ENCODE results near the gene KRT86. TPM values are rescaled to one million over a fixed set of nuclear protein-coding genes. Genes with fewer than 3 reads are reported as not detected.
"Not testable (repeated sequence)": the region's sequence is repeated elsewhere in the genome, so short reads cannot be mapped to it uniquely, and the experiment has no call there.

Gene KRT86
- total RNA-seq, 4 donors from 2014 or later = 1.0 to 289 (median 37.0) TPM

DNA sequence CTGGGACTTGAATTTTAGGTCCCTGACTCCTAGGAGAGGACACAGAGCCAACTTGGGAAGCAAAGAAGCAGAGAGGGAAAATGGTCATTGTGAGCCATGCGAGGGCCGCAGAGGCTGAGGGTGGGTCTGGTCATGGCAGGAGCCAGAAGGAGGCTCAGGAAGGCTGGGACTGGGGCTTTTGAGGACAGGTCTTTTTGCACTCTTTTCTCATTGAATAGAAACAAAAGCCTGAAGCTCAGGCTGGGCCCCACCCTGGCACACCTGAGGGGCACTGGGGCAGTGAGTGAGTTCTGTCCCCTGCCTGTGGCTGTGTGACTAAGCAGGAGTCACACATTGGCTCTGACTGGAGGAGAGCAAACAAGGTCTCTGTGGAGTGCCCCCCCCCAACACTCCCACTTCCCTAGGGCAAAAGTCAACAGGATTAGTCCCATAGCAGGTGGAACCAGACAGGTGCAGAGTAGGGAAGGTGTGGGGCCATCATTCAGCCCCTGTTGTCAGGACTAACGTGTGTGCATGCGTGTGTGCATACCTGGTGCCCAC lies 38.6 kb upstream of the KRT86 start:
- peaks cover 28% of the 10 kb centered on the region for H3K27me3 ChIP-seq
- H3K4me1 ChIP-seq = peaks cover 32% of the 10 kb centered on the region
- H3K9me3 ChIP-seq = no peaks in the 10 kb centered on the region
- peak in 1 of 2 donors; percentile 50 for DNase-seq (ENCODE audit: low spot score in 2 of 2)
- H3K4me3 ChIP-seq = peak overlapping the region; percentile 38
- 91% methylated on average over 4 of the region's 4 CpGs for WGBS
- H3K27ac ChIP-seq = no peak overlapping the region
- no peaks in the 10 kb centered on the region for H3K36me3 ChIP-seq
- TF ChIP-seq, protein P1, sequence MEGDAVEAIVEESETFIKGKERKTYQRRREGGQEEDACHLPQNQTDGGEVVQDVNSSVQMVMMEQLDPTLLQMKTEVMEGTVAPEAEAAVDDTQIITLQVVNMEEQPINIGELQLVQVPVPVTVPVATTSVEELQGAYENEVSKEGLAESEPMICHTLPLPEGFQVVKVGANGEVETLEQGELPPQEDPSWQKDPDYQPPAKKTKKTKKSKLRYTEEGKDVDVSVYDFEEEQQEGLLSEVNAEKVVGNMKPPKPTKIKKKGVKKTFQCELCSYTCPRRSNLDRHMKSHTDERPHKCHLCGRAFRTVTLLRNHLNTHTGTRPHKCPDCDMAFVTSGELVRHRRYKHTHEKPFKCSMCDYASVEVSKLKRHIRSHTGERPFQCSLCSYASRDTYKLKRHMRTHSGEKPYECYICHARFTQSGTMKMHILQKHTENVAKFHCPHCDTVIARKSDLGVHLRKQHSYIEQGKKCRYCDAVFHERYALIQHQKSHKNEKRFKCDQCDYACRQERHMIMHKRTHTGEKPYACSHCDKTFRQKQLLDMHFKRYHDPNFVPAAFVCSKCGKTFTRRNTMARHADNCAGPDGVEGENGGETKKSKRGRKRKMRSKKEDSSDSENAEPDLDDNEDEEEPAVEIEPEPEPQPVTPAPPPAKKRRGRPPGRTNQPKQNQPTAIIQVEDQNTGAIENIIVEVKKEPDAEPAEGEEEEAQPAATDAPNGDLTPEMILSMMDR (IDR thresholded peaks at IDR 0.05) = no peak
- TF ChIP-seq EP300 (IDR thresholded peaks at IDR 0.05) (no peak), POLR2A (IDR thresholded peaks at IDR 0.05) (no peak), POLR2AphosphoS5 (IDR thresholded peaks at IDR 0.05) (no peak)

DNA sequence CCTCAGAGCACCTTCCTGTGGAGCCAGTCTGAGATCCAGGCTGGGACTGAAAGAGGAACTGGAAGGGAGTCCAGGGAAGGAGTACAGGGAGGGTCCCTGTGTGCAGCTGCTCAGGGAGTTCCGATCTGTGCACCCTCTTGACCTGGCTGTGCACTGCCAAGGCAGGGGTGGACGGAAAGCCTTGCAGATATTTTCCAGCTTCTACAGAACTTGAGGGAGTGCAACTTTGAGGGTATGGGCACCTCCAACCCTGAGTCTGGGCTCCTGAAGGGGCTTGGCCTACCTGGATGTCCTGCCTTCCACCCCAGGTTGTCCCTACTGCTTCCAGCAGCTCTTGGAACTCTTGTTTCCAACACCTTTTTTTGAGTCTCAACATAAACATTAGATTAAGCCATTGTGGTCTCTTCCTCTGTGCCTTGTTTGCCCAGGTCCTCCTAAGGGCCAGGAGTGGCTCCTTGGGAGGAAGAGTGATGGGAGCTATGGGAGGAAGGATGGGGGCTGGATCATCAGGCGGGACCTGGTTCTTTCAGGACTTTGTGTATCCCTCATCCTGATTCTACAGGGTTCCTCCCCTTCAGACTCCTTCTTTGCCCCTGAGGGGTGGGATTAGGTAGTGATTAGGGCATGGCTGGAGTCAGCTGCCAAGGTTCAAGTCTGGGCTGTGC lies 37.9 kb upstream of the KRT86 start:
- DNase-seq (ENCODE audit: low spot score in 2 of 2) = peak in 1 of 2 donors; percentile 32
- H3K36me3 ChIP-seq = no peaks in the 10 kb centered on the region
- 97% methylated on average over 3 of the region's 3 CpGs for WGBS
- H3K4me3 ChIP-seq = no peak overlapping the region
- H3K27ac ChIP-seq = no peak overlapping the region
- peaks cover 28% of the 10 kb centered on the region for H3K27me3 ChIP-seq
- H3K4me1 ChIP-seq = peaks cover 25% of the 10 kb centered on the region
- no peaks in the 10 kb centered on the region for H3K9me3 ChIP-seq
- TF ChIP-seq, protein P1 (IDR thresholded peaks at IDR 0.05) = no peak
- TF ChIP-seq POLR2AphosphoS5 (IDR thresholded peaks at IDR 0.05) (no peak), EP300 (IDR thresholded peaks at IDR 0.05) (no peak), POLR2A (IDR thresholded peaks at IDR 0.05) (no peak)

DNA sequence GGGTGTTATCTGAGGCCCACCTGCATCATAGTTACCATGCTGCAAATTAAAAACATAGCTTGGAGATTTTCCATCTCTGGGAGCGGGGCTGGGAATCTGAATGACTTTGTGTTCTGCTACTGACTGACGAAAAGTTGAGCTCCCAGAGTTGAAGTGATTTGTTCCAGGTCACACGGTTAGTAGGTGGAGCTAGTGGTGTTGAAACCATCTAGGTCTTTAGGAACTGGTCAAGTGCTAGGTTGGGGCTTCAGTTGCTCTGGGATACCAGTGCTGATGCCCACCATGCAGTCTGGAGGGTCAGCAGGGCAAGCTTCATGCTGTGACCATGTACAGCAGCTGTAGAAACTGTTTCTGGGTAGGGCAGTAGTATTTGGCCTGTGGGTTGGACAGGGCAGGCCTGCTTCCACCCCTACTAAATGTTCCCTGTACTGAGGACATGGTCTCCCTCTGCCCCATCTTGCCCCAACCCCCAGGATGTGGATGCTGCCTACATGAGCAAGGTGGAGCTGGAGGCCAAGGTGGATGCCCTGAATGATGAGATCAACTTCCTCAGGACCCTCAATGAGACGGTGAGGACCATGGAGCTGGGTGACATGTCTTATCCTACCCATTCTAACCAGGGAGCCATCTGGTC lies 36.1 kb upstream of the KRT86 start:
- H3K4me1 ChIP-seq = peaks cover 15% of the 10 kb centered on the region
- peak in 1 of 2 donors; percentile 46 for DNase-seq (ENCODE audit: low spot score in 2 of 2)
- no peaks in the 10 kb centered on the region for H3K9me3 ChIP-seq
- H3K27ac ChIP-seq = no peak overlapping the region
- H3K4me3 ChIP-seq = no peak overlapping the region
- no peaks in the 10 kb centered on the region for H3K36me3 ChIP-seq
- H3K27me3 ChIP-seq = peaks cover 12% of the 10 kb centered on the region
- WGBS = 77% methylated on average over 4 of the region's 4 CpGs
- TF ChIP-seq POLR2AphosphoS5 (IDR thresholded peaks at IDR 0.05) (no peak), POLR2A (IDR thresholded peaks at IDR 0.05) (no peak)
- TF ChIP-seq, protein P1 (IDR thresholded peaks at IDR 0.05) = no peak

DNA sequence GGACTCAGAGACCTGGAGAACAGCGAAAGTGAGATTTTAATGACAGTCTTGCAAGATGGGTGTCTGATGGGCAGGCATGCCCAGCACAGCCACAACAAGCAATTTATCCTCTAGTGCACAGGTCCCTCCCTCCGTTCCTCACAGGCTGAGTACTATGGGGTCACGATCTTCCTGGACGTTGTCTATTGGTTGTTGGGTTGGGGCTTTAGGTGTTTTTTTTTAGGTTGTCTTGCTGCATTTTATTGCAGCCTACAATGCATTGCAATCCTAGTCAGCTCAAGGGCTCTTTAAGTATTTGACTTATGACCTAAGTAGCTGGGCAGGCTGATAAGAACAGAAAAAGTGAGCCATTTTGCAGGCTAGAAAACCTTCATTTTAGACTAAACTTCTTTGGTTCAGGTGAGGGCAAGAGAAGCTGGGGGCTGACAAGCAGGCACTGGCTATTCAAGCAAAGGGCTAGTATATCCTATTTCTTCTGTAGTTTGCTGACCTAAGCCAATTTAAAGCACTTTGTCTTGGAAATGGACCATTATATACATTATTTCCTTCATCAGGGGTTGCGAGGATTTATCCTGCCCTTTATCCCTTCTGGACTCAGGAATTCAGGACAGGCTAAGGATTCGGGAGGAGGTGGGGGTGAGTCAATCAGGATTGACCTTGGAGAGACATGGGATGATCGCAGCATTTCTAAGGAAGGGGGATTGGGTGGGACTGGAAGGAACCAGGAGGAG lies 35.4 kb upstream of the KRT86 start:
- Histone ChIP-seq H3K4me1 (peaks cover 18% of the 10 kb centered on the region), H3K27me3 (peaks cover 4% of the 10 kb centered on the region), H3K9me3 (no peaks in the 10 kb centered on the region), H3K36me3 (no peaks in the 10 kb centered on the region), H3K27ac (no peak overlapping the region), H3K4me3 (no peak overlapping the region)
- TF ChIP-seq POLR2AphosphoS5 (IDR thresholded peaks at IDR 0.05) (no peak), POLR2A (IDR thresholded peaks at IDR 0.05) (no peak), EP300 (IDR thresholded peaks at IDR 0.05) (no peak)
- TF ChIP-seq, protein P1 (IDR thresholded peaks at IDR 0.05) = no peak
- peak in 1 of 2 donors; percentile 14 for DNase-seq (ENCODE audit: low spot score in 2 of 2)
- 90% methylated on average over 7 of the region's 7 CpGs for WGBS

DNA sequence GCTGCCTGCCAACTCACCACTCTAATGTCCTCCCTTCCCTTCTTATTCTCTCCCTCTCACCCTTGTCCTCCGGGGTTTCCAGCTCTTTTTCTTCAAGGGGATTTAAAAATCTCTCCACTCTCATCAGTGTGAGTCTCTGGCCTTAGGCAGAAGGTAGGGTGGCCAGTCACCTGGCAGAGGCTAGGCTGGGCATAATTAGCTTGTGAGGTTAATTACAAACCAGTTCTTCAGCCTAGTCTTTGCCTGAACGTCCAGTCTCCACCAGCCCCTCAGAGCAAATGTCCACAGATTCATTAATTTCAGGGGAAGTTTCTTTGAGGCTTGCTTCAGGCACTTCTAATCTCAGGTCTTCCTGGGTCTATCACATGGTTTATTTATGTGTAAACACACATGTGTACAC lies 34.7 kb upstream of the KRT86 start:
- Histone ChIP-seq H3K27me3 (no peaks in the 10 kb centered on the region), H3K4me3 (no peak overlapping the region), H3K9me3 (no peaks in the 10 kb centered on the region), H3K36me3 (no peaks in the 10 kb centered on the region), H3K27ac (no peak overlapping the region), H3K4me1 (peaks cover 24% of the 10 kb centered on the region)
- TF ChIP-seq EP300 (IDR thresholded peaks at IDR 0.05) (no peak), POLR2A (IDR thresholded peaks at IDR 0.05) (no peak), POLR2AphosphoS5 (IDR thresholded peaks at IDR 0.05) (no peak)
- TF ChIP-seq, protein P1 (IDR thresholded peaks at IDR 0.05) = no peak
- 50% methylated on average over 2 of the region's 2 CpGs for WGBS
- no peak for DNase-seq (ENCODE audit: low spot score in 2 of 2)

DNA sequence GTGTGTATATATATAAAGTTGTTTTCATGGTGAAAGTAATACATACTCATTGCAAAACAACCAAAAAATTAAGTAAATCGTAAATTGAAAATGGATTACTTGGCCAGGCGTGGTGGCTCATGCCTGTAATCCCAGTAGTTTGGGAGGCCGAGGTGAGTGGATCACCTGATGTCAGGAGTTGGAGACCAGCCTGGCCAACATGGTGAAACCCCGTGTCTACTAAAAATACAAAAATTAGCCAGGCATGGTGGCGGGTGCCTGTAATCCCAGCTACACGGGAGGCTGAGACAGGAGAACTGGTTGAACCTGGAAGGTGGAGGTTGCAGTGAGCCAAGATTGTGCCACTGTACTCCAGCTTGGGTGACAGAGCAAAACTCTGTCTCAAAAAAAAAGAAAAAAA lies 34.2 kb upstream of the KRT86 start:
- not testable (repeated sequence) for H3K36me3 ChIP-seq, H3K27ac ChIP-seq, H3K27me3 ChIP-seq, H3K9me3 ChIP-seq, H3K4me3 ChIP-seq
- peak in 1 of 2 donors; percentile 10 for DNase-seq (ENCODE audit: low spot score in 2 of 2)
- peaks cover 24% of the 10 kb centered on the region for H3K4me1 ChIP-seq
- WGBS = 79% methylated on average over 6 of the region's 6 CpGs
